A549 (cell line): Measurements from ENCODE around the gene LRSAM1. TPM values are rescaled to one million over a fixed set of nuclear protein-coding genes. Genes with fewer than 3 reads are reported as not detected.

Experiments used
- ATAC-seq, 2 experiments: fragments of 200-7000 bp in 1 of 2; fragments of >200 bp in 1 of 2; cut with Nextera tagmentation in 1 of 2; cut with Tn5 transposase in 1 of 2; 3 replicates each; pipeline versions ENCODE4 v1.8.0 to v1.9.1; 2018 to 2020; ENCODE audit warnings: mild to moderate bottlenecking in 1 of 2, moderate library complexity in 1 of 2
- CTCF ChIA-PET: fragments of 300-600 bp; sonication (Branson Sonifier 250); formaldehyde crosslinking; extraction: SDS; loops from one replicate; lab custom pipeline; 2021; ENCODE audit warnings: antibody characterized with exemption, inconsistent platforms; lab: Yijun Ruan, JAX
- POLR2A ChIA-PET: fragments of 350-600 bp; formaldehyde crosslinking; extraction: SDS; loops from one replicate; lab custom pipeline; 2021; ENCODE audit warnings: antibody characterized with exemption, inconsistent platforms; lab: Yijun Ruan, JAX
- DNase-seq, 2 experiments: peaks; one replicate each; pipeline versions ENCODE4 v3.0.0 to v3.0.0-alpha.2; 2011 to 2016; ENCODE audit warnings: low read depth in 1 of 2, low spot score in 1 of 2
- FAIRE-seq: peaks from 2 replicates; lab custom pipeline; 2011; peaks lifted over from hg19 to GRCh38; lab: Jason Lieb, UNC
- H3K27ac ChIP-seq, 2 experiments: fragments of >200 bp; sonication (Bioruptor Twin); formaldehyde crosslinking; 3 replicates each; pipeline ENCODE4 v1.5.1; 2016 to 2017
- H3K4me1 ChIP-seq: fragments of >200 bp; sonication (Bioruptor Twin); formaldehyde crosslinking; 3 replicates; pipeline ENCODE4 v1.6.1; 2016
- H3K4me2 ChIP-seq: fragments of >200 bp; sonication (Bioruptor Twin); formaldehyde crosslinking; 3 replicates; pipeline ENCODE4 v1.6.1; 2016
- H3K4me3 ChIP-seq: fragments of >200 bp; sonication (Bioruptor Twin); formaldehyde crosslinking; 3 replicates; pipeline ENCODE4 v1.5.1; 2016
- H3K9me3 ChIP-seq: fragments of >200 bp; sonication (Bioruptor Twin); formaldehyde crosslinking; 3 replicates; pipeline ENCODE4 v1.6.1; 2016
- ATOH8 ChIP-seq: fragments of 250-450 bp; sonication (Bioruptor Pico); IDR thresholded peaks from 2 replicates; pipeline ENCODE4 v1.5.0; 2020; ENCODE audit warnings: low read depth, mild to moderate bottlenecking, moderate library complexity
- BCL3 ChIP-seq: fragments of >200 bp; sonication (Bioruptor Twin); formaldehyde crosslinking; IDR thresholded peaks from 3 replicates; pipeline ENCODE4 v1.6.1; 2016
- CTCF ChIP-seq: fragments of >200 bp; sonication (Bioruptor Twin); formaldehyde crosslinking; IDR thresholded peaks from 3 replicates; pipeline ENCODE4 v1.5.1; 2016
- ELK1 ChIP-seq: fragments of 150-350 bp; IDR thresholded peaks from 2 replicates; pipeline ENCODE4 v1.6.1; 2014; ENCODE audit warnings: low read depth, mild to moderate bottlenecking, low read length
- EP300 ChIP-seq, 2 experiments: fragments of >200 bp; sonication (Bioruptor Twin); formaldehyde crosslinking; IDR thresholded peaks; 2 replicates in 1 of 2; 3 replicates in 1 of 2; pipeline ENCODE4 v1.6.1; 2016 to 2017
- ESRRA ChIP-seq: fragments of 150-350 bp; IDR thresholded peaks from 2 replicates; pipeline ENCODE4 v1.6.1; 2014; ENCODE audit warnings: mild to moderate bottlenecking, low read length, borderline replicate concordance
- FOSB ChIP-seq: fragments of 250-450 bp; sonication (Bioruptor Pico); IDR thresholded peaks from 2 replicates; pipeline ENCODE4 v1.5.0; 2020; ENCODE audit warnings: mild to moderate bottlenecking, moderate library complexity
- FOSL2 ChIP-seq, 2 experiments: fragments of 450-650 bp in 1 of 2; fragments of >200 bp in 1 of 2; sonication (Bioruptor Twin) in 1 of 2; formaldehyde crosslinking; IDR thresholded peaks; 2 replicates each; pipeline versions ENCODE4 v1.5.0 to v1.6.1; 2016 to 2020; ENCODE audit warnings: mild to moderate bottlenecking in 1 of 2, moderate library complexity in 1 of 2
- GATA3 ChIP-seq: IDR thresholded peaks from 2 replicates; pipeline ENCODE4 v1.6.1; 2012; ENCODE audit warnings: borderline replicate concordance
- HDAC2 ChIP-seq: fragments of 200-600 bp; sonication (generic); IDR thresholded peaks from 2 replicates; pipeline ENCODE4 v1.6.1; 2016
- HOXB5 ChIP-seq: fragments of 250-450 bp; sonication (Bioruptor Pico); IDR thresholded peaks from 2 replicates; pipeline ENCODE4 v1.5.0; 2020; ENCODE audit warnings: mild to moderate bottlenecking, moderate library complexity
- JUN ChIP-seq, 2 experiments: fragments of >200 bp; sonication (Bioruptor Twin); formaldehyde crosslinking; IDR thresholded peaks; 2 replicates in 1 of 2; 3 replicates in 1 of 2; pipeline ENCODE4 v1.6.1; 2016 to 2017
- KDM1A ChIP-seq: fragments of 200-600 bp; sonication (generic); IDR thresholded peaks from 2 replicates; pipeline ENCODE4 v1.6.1; 2016; ENCODE audit warnings: low read depth, mild to moderate bottlenecking
- MYC ChIP-seq: IDR thresholded peaks from 2 replicates; pipeline ENCODE4 v1.6.1; 2012; ENCODE audit warnings: mild to moderate bottlenecking, inconsistent platforms, low read length, improper control_type of control experiment, borderline replicate concordance
- NPAS2 ChIP-seq: fragments of 250-450 bp; sonication (Bioruptor Pico); IDR thresholded peaks from 2 replicates; pipeline ENCODE4 v1.8.0; 2022; ENCODE audit warnings: mild to moderate bottlenecking, moderate library complexity, borderline replicate concordance
- NR3C1 ChIP-seq: fragments of >200 bp; sonication (Bioruptor Twin); formaldehyde crosslinking; IDR thresholded peaks from 3 replicates; pipeline ENCODE4 v1.6.1; 2017
- PHF8 ChIP-seq: fragments of 200-600 bp; sonication (generic); IDR thresholded peaks from 2 replicates; pipeline ENCODE4 v1.6.1; 2016; ENCODE audit warnings: low read depth, mild to moderate bottlenecking, antibody characterized with exemption, moderate library complexity, borderline replicate concordance
- POLR2AphosphoS2 ChIP-seq: conservative IDR thresholded peaks from 2 replicates; pipeline ENCODE4 v1.6.1; 2012; ENCODE audit warnings: low read length, improper control_type of control experiment, inconsistent platforms
- RCOR1 ChIP-seq: fragments of 150-350 bp; IDR thresholded peaks from 2 replicates; pipeline ENCODE4 v1.6.1; 2014; ENCODE audit warnings: antibody characterized with exemption, low read length, low read depth
- RFX5 ChIP-seq: fragments of 450-650 bp; IDR thresholded peaks from 2 replicates; pipeline ENCODE4 v1.7.1; 2014; ENCODE audit warnings: antibody characterized with exemption, mild to moderate bottlenecking, moderate library complexity
- RNF2 ChIP-seq: fragments of 200-600 bp; sonication (generic); IDR thresholded peaks from 2 replicates; pipeline ENCODE4 v1.6.1; 2016; ENCODE audit warnings: low read depth, mild to moderate bottlenecking, antibody characterized with exemption, moderate library complexity, borderline replicate concordance
- USF2 ChIP-seq: fragments of 450-650 bp; IDR thresholded peaks from 2 replicates; pipeline ENCODE4 v1.6.1; 2014; ENCODE audit warnings: antibody characterized with exemption
- ZSCAN20 ChIP-seq: fragments of 250-450 bp; sonication (Bioruptor Pico); IDR thresholded peaks from 2 replicates; pipeline ENCODE4 v1.8.0; 2022; ENCODE audit warnings: mild to moderate bottlenecking, moderate library complexity
- WGBS: methylation state at CpG from one replicate; pipeline ENCODE4 v1.1.6; 2017; ENCODE audit errors: missing lambda C conversion rate; 5-methylcytosine and 5-hydroxymethylcytosine counted together
- polyA plus RNA-seq, 4 experiments: library from polyadenylated mRNA; depleted of rRNA in 3 of 4; stranded (reverse); fragments of >200 nt; fragmentation: RNase III in 1 of 4; extraction: RNeasy Plus Mini Kit Qiagen cat#74134 plus additional on column Dnase treatment in 1 of 4; gene quantifications; 2 replicates in 3 of 4; 3 replicates in 1 of 4; pipeline ENCODE4 v1.2.3, GENCODE V29; 2011 to 2017

LRSAM1 gene
- polyA plus RNA-seq, 2 of the 4 experiments (the other 2 are of a cell fraction) = 5.1 to 10.0 TPM

GRCh38 chr9:127407492-127407843 lies 43.8 kb upstream of the LRSAM1 start:
- WGBS = 86% methylated on average over 6 of the region's 6 CpGs
- Histone ChIP-seq H3K4me1 (no peaks in the 10 kb centered on the region), H3K9me3 (no peaks in the 10 kb centered on the region), H3K27ac (no peak overlapping the region), H3K4me2 (no peak overlapping the region), H3K4me3 (no peak overlapping the region)
- ChIA-PET CTCF (interaction anchor here (0.6 to 2.6 kb wide), 5 partner anchors 10 to 710 kb away, joined by 3 to 18 read pairs (median 5); partner anchors contain the start of gene SLC2A8), POLR2A (interaction anchor here (0.7 to 1.5 kb wide), 2 partner anchors 17 to 200 kb away, joined by 3 to 6 read pairs; partner anchors contain the start of gene ZNF79)
- TF ChIP-seq KDM1A (no peak), BCL3 (no peak), HOXB5 (CRISPR knock-in tag) (no peak), GATA3 (no peak), JUN (IDR thresholded peaks at IDR 0.05) (no peak), USF2 (no peak), RCOR1 (no peak), FOSL2 (IDR thresholded peaks at IDR 0.05) (no peak), FOSL2 (CRISPR knock-in tag; IDR thresholded peaks at IDR 0.05) (no peak), ESRRA (no peak), ATOH8 (CRISPR knock-in tag) (no peak), PHF8 (no peak), POLR2AphosphoS2 (no peak), ZSCAN20 (CRISPR knock-in tag) (no peak), ELK1 (no peak), NPAS2 (CRISPR knock-in tag) (no peak), CTCF (no peak), FOSB (CRISPR knock-in tag) (no peak), MYC (no peak), RFX5 (no peak)
- no peak for DNase-seq
- FAIRE-seq = no peak
- peak in 1 of 2 experiments; percentile 14; a peak in 1 of 6 replicates for ATAC-seq

- 95% methylated on average over 4 of the region's 4 CpGs for WGBS
- CTCF ChIA-PET = no interaction called here
- TF ChIP-seq HDAC2 = no peak
- no peak for TF ChIP-seq EP300 (IDR thresholded peaks at IDR 0.05)
- TF ChIP-seq FOSB (CRISPR knock-in tag) = no peak
- no peak for TF ChIP-seq NR3C1
- TF ChIP-seq ATOH8 (CRISPR knock-in tag) = no peak
- TF ChIP-seq RNF2 = no peak
- TF ChIP-seq, all 56 proteins: peak for 0
- Histone ChIP-seq H3K27ac (no peak overlapping the region), H3K9me3 (no peaks in the 10 kb centered on the region), H3K4me1 (no peaks in the 10 kb centered on the region), H3K4me2 (no peak overlapping the region), H3K4me3 (no peak overlapping the region)
- POLR2A ChIA-PET = no interaction called here
- no peak for DNase-seq
- FAIRE-seq = no peak
- no peak for ATAC-seq
These were observed 40.2 kb upstream of the LRSAM1 start for GRCh38 chr9:127411122-127411521.
